ENCODE data around the gene LYPD5.
"Not testable (repeated sequence)": the region's sequence is repeated elsewhere in the genome, so short reads cannot be mapped to it uniquely, and the experiment has no call there.

- not testable (repeated sequence) for TF ChIP-seq TFDP2 (CRISPR knock-in tag; IDR thresholded peaks at IDR 0.05); BRCA1 (CRISPR knock-in tag; IDR thresholded peaks at IDR 0.05); ATF3 (CRISPR knock-in tag; IDR thresholded peaks at IDR 0.05); ZNF280D (CRISPR knock-in tag; IDR thresholded peaks at IDR 0.05); POGK (CRISPR knock-in tag; conservative IDR thresholded peaks at IDR 0.05); TAF1 (CRISPR knock-in tag; IDR thresholded peaks at IDR 0.05); EZH2 (conservative IDR thresholded peaks at IDR 0.05; ENCODE audit: low read depth, low read length); TCF12 (IDR thresholded peaks at IDR 0.05); TCF12 (CRISPR knock-in tag; IDR thresholded peaks at IDR 0.05); SKI (IDR thresholded peaks at IDR 0.05; ENCODE audit: partially characterized antibody); ZFP90 (CRISPR knock-in tag; IDR thresholded peaks at IDR 0.05; ENCODE audit: borderline replicate concordance); GABPA (IDR thresholded peaks at IDR 0.05; ENCODE audit: low read depth, low read length); GABPA (CRISPR knock-in tag; IDR thresholded peaks at IDR 0.05; ENCODE audit: low read depth); DNMT1 (CRISPR knock-in tag; IDR thresholded peaks at IDR 0.05); ZNF274 (CRISPR knock-in tag; IDR thresholded peaks at IDR 0.05); CTCF (CRISPR knock-in tag; IDR thresholded peaks at IDR 0.05)
Observed at GRCh38 chr19:43824572-43824971, 22.3 kb upstream of the LYPD5 start.

Measured in HepG2 (cell line).